HG02759 (cell line): Measurements from ENCODE around the gene AGXT.

Experiments
- ATAC-seq: cut with Tn5 transposase; IDR thresholded peaks from one replicate; pipeline ENCODE4 v1.9.1; 2021; ENCODE audit warnings: mild to moderate bottlenecking, moderate library complexity; ENCODE audit not compliant: unreplicated experiment

The AGXT gene

DNA sequence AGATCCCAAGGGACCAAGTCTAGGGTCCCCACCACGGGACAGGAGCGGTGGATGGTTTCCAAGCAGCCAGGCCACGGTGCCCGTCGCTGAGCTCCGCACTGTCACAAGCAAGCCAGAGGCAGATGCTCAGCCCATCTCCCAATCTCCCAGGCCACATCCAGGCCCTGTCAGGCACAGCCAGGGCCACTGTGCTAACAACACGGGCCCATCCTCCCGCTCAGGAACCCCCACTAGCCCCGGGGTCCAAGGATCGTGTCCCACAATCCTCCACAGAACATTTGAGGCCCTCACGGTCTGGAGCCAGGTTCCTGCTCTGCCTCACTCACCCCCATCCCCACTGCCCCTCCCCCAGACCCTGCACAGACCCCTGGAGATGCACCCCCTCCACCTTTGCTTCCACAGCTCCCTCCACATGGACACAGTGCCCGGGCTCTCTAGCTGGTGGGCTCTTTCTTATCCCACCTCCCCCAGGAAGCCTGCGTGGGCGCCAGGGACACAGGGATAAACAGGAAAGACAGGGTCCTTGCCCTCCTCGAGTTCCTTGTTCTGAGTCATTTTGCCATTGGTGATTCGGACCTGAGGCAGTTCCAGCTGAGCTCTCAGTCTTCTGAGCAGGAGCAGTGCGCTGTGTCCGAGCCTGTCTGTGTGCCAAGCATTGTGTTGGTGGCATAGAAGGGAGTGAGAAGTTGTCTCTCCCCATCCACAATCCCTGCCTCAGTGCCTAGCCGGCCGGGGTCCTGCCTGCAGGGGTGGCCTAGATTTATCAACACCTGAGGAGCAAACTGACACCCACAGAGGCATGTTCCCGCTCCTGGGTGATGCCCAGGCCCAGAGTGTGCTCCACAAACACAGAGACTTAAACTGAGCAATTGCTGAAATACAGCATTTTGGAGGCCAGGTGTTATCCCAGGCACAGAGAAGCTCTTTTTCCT, 44.5 kb downstream of the AGXT start:
- ATAC-seq = no peak

DNA sequence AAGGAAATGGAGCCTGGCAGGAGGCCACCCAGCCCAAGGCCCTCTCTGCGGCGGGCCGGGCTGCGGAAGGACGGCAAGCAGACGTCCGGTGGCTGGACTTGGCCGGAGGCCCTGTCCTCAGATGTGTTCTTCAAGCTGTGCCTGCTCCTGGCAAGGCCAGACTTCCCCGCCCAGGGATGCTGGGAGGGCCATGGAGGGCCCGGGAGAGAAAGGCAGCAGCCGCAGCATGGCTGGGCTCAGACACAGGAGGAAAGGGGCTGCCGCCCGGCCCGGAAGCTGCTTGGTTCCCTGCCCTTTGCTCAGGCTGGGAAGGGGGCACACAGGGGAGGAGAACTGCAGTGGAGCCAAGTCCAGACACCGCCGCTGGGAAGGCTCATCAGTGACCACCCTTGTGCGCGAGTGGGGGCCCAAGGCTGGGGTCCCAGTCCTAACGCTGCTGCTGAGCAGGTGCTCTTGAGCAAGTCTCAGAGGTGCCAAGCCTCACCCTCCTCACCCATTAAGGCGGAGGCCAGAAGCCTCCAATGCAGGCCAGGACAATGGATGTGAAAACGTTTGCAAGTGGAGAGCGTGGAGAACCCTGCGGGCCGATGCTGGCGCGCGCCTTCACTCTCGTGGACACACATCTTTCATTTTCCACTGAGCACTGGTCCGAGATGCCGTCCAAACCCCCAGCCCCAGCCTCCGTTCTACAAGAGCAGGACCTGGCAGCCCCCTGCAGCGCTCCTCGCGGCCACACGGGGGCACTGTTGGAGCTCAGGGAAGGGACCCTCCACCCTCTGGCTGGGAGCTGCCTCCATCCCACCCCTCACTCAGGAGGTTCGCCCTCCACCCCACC, 45.4 kb downstream of the AGXT start:
- ATAC-seq = no peak

DNA sequence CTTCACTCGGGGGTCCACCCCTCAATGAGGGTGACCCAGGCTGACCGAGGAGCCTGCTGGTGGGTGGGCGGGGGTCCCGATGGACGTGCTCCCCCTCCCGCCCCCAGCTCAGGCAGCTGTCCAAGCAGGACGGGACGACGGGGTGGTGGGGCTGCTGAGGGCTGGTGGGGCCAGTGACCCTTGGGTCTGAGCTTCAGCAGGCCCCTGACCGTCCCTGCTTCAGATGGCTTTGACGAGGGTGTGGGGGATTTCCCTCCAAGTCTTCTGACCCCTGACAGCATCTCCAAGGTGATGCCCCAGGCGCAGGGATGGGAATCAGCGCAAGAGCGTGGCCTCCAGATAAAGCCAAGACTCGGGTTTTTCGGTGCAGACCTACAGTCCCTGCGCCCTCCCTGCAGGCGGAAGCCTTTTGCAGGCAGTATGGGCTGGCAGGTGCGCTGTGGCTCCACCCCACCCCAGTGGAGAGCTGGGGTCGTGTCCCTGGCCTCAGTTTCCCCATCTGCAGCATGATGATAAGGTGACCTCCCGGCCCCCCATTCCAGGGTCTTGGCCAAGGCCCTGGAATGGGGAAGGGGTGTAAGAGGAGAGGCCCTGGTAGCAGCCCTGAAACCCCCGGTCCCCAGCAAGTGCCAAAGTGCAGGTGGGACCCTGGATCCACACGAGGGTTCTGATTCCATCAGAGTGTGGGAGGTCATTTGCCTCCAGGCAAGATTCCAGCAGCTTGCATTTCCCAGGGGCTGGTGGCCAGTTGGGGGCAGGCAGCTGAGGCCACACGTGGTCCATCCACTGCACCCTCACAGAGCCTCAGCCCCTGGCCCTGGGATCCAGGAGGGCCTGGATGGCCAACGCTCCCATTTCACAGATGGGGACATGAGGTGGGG, 46.3 kb downstream of the AGXT start:
- ATAC-seq = no peak

DNA sequence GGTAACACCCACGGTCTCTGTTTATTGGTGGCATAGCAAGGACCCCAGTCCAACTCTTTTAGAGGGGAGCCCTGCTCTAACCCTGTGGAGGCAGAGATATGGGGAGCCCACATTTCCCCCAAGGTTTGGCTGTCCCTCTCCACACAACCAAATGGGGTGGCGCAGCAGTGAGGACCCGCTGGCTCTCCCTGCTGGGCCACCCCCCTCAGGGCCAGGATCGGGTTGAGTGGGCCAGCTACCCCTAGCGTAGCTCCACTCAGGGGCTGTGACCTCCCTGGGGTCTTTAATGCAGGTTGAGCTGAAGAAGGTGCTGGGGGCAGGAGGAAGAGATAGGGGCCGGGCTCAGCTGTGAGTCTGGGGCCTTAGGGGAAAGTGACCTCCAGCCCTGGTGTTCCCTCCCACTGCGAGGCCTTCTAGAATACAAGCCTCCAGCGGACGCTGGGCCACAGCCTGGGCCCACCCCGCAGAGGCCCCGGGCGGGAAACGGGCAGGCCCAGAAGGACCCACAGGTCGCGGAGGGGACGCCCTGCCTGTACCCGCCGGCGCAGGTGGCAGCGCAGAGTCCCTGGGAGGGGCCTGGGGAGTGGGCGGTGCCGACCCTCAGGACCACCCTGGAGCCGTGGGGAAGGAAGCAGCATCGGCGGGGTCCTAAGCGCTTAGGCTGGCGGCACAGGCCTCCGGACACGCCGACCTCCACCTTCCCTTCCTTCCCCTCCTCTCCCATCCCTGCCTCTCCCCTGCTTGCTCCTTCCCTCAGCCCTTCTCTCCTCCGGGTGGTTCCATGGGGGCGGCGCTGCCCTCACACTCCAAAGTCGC, 47.1 kb downstream of the AGXT start:
- no peak for ATAC-seq

DNA sequence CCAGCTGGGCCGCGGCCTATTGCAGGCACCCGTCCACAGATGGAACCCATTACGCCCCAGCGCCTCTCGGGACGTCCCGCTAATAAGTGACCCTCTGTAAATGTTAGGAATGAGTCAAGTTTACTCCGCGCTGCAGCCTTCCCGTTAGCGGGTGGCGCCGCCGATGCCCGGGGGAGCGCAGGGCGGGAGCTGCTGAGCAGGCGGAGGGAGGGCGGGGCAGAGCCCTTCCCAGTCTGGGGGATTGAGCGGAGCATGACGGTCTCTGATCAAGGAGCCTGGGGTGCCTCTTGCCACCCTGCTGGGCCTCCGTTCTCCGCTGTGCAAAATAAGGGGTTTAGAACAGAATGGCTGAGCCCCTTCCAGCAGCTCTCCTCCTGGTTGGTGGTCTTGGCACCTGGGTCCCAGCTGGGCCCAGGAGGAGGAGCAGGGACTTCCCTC, 48.0 kb downstream of the AGXT start:
- no peak for ATAC-seq

DNA sequence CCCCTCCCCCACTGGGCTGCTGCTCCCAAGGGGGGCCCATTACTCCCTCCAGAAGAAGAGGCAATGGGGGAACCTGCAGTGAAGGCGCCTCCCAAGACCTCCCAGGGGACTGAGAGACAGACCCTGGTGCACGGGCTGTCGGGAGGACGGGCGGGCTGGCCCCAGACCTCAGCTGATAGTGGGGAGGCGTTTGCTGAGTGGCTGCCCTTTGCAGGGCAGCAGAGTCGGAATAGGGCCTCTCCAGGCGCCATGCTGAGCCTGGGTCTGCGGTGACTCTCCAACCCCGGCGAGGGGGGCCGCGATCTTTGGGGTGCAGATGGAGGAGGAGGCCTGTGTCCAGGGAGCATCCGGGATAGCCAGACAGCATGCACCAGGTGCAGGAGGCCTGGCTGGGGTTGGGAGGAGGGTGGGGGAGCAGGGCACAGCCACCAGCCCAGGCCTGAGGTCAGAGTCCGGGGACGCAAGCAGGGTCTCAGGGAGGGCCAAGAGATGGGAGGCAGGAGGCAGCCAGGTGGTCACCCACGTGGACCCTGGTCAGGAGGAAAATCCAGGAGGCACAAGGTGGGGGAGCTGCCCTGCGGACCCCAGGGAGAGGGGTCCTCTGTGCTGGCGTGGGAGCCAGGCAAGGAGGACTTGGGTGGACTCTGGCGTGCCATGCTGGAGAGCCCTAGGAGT, 48.5 kb downstream of the AGXT start:
- ATAC-seq = no peak

DNA sequence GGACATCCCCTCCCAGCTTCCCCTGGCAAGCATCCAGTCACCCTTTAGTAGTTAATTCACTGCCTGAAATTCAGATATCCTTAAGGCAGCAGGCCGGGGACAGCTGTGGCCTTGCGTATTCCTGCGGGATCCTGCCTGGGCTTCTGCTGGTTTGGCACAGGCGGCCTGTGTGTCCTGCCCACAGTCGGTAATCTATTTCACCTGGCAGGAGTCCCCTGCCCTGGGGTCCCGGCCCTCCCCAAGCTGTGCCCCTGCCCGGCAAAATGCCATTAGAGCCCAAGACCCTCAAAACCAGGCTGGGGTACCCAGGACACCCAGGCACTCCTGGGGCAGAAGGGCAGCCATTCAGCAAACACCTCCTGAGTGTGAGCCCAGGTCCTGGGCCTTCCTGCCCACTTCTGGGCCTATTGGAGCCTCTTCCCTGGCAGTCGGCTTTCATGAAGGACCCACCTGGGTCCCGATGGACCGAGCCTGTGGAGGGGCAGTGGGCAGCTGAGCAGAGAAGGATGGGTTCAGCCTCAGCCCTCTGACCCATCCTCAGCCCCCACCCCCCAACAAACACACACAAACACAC, 49.1 kb downstream of the AGXT start:
- ATAC-seq = no peak

DNA sequence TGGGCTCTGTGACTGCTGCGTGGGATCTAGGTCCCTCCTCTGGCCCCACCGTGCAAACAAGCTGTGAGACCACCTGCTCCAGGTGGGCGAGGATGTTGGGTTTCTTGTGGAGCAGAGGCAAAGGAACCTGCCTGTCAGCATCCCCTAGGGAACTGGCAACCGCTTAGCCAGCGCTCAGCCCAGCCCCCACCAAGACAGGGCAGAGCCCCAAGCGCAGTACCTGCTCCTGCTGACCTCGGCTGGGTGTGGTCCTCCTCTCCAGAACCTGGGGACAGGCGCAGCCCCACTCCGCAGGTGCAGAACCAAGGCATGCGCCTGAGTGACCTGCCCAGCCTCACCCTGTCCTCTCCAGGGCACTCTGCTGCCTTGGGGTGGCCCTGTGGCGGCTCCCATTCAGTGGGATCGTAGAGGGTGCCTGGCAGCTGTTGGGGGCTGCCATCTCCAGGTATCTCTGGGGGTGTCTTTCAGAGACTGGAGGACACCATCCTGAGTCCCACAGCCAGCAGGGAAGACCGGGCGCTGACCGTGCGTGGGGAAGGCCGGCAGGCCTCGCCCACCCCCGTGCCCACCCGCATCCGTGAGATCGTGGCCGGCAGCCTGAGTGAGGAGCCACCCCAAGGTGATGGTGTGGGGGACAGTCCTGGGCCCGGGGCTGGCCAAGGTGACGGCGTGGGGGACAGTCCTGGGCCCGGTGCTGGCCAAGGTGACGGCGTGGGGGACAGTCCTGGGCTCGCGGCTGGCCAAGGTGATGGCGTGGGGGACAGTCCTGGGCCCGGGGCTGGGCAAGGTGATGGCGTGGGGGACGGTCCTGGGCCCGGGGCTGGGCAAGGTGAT, 49.9 kb downstream of the AGXT start:
- no peak for ATAC-seq

DNA sequence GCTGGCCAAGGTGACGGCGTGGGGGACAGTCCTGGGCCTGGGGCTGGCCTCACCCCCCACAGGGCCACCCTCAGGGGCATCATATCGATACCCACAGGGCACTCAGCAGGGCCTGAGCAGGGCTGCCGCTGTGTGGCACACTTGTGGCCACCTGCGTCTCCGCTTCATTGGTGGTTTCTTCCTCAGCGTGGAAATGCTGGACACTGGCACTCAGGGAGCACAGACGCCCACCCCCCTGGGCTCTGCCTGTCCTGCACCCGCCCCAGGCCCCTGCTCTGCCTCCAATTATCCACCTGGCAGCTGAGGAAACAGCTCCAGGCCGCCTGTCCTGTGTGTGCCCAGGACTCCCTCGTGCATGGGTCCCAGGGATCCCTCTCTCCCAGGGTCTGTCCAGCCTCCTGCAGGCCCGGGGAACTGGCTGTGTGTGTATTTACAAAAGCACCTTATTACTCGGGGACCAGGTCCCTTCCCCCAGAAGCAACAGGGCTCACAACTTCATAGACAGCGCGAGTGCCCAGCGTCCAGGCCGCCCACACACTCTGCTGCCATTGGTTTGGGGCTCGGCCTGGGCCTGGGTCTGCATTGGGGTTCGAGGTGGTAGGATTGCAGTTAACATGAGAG, 50.6 kb downstream of the AGXT start:
- no peak for ATAC-seq

DNA sequence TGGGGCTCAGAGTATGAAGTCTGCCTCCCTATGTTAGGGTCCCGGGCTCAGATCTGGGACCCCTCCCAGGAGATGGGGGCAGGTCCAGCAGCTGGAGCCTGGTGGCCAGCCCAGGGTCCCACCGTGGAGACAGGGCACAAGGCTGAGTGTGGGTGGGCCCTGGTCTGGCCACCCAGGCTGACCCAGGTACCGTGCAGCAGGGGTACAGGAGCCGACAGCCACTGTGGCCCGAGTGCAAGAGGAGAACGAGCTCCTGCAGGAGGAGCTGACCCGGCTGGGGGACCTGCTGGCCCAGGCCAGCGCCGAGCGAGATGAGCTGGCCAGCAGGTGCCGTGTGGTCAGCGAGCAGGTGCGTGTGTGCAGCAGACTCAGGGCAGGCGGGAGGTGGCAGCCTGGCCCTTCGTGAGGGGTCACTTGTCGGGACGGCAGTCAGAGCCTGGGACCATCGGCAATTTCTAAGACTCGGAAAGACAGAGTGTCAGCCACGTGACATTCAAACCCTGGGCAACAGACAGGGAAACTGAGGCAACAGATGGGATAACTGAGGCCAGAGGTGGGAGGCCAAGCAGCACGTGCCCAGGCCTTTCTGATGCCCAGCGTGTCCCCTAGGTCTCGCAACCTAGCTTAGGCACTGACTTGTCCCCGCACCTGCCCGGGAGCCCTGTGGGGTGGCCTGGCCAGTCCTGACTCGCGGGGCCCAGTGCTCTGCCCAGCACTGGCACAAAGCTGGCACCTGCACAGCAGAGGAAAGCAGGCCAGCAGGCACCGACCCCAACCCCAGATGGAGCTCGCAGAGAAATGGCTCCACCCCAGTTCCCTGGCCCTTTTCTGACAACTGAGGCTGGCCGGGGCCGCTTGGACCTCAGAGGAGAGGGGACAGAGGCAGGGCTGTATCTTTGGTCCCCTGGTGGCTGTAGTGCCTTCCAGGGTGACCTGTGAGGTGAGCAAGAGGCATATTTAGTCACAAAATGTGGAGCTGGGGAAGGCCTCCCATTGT, 51.5 kb downstream of the AGXT start:
- ATAC-seq = no peak

DNA sequence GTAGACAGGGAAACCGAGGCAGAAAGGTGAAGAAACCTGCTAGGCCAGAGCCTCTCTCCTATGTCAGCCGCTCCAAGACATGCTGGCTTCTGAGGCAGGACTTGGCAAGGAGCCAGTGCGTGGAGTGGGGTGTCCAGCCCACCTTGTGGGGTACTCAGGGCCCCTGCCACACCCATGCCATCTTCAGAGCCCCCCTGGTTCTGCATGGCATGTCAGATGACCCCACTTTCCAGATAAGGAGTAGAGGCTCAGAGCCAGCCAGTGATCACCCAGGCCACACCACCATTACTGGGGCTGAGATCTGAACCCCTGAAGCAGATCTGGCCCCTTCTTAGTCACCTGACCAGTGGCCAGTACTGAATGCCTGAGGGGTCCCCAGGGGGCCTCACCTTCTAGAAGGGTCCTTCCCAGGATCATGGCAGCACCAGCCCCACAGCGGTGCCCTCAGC, 52.2 kb downstream of the AGXT start:
- ATAC-seq = no peak

DNA sequence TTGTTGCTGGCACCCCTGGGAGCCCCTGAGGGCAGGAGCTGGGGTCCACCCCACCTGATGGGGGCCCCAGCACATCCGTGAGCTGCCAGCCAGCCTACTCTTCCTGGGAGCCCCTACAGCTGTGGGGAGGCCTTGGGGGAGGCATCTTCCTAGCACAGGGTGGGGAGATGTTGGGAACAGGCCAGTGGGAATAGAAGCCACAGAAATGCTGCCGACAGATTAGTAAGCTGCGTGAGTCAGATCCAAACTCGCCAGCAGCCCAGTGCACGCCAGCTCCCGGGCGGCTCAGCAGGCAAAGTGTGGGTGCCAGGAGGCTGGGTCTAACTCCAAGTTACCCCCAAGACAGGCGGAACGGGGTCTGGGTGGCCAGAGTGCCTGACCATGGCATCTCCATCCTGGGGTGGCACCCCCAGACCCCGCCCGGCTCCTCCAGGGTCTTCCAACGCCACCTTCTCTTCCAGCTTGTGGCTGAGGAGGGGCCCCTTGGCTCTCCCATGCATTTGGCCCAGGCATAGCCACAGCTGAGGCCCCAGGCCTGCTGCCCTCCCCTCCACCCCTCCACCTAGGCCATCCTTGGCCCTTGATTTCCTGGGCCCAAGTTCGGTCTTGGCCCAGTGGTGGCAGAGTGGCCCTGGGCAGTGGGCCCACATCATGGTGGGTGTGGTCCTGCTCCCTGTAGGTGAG, 52.8 kb downstream of the AGXT start:
- ATAC-seq = no peak

DNA sequence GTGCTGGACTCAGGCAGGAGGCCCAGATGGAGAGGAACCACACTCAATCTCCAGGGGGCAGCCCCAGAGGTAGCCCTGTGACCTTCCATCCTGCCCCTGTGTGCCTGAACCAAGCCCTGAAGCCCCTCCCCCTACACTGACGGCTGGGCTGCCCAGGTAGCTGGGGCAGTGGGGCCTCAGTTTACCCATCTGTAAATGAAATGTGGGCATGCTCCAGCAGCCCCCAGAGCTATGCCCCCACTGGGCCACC, 53.3 kb downstream of the AGXT start:
- no peak for ATAC-seq

DNA sequence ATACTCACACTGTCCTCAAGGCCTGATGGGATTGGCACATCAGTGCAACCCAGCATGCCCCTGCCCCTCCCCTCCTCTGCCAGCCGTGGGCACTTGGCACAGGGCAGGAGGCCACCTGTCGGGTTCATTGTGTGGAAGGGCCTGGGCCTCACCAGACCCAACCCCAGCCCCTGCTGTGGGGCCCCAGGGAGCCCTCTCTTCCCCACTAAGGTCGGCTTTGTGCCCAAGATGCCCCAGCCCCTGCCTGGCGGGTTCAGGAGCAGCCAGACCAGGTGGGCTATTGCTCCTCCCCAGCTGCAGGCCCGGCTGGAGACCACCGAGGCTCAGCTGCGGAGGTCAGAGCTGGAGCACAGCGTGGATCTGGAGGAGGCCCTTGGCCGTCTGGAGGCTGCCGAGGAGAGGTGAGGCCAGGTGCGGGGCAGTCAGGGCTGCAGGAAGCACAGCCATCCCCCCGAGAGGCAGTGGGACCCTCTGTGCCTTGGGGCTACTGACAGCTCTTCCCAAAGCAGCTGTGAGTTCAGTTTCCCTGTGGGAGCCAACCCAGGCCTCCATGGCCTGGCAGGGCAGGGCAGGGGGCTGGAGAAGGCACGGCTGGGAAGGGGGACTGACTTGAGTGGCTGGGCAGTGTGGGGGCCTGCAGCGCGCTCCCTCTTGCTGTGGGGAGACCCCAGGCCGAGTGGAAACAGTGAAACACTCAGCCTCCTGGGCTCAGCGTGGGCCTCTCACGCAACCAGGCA, 53.8 kb downstream of the AGXT start:
- no peak for ATAC-seq

DNA sequence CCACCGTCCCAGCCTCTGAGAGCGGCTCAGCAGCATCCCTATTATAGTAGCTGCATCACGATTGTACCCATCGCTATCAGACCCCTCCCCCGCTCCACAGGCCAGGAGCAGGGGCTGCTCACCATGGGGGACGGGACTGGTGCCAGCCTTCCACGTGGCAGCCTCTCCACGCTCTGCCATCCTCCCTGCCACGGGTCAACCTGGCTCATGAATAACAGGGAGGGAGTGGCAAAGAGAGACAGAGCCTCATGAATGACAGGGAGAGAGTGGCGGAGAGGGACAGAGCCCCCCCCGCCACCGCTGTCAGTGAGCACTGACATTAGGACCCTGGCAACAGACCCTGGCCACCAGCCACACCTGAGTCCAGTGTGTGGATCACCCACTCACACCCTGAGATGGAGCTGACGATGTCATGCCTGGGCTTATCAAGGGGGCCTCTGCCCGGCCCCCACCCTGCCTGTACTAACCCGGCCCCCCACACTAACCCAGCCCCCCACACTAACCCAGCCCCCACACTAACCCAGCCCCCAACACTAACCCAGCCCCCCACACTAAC, 54.4 kb downstream of the AGXT start:
- no peak for ATAC-seq
